ENCODE measurements around the gene LSP1. TPM values are rescaled to one million over a fixed set of nuclear protein-coding genes. Genes with fewer than 3 reads are reported as not detected.

The LSP1 gene
- total RNA-seq, 1 donor from 2014 or later = 2.5 TPM

DNA sequence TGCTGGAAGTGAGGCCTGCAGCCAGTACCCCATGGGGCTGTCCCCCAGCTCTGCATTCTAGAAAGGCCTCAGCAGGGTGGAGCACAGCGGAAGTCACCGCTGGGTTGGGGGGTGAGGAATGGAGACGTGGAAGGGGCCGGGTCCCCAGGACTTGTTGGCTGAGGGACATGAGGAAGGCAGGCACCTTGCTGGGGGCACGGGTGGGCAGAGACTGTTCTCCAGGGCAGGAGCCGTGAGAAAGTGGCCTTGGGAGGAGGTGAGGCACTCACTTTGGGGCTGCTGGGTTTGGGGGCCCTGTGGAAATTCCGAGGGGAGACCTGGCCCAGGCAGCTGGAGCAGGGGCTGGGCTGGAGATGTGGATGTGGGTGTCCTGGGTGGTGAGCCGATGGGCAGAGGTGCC, 9.1 kb upstream of the LSP1 start:
- no peak for DNase-seq
- Mint-ChIP-seq H3K9me3 (ENCODE audit: unreplicated experiment) (peaks cover 10% of the 10 kb centered on the region), H3K27me3 (ENCODE audit: unreplicated experiment) (peaks cover 9% of the 10 kb centered on the region), H3K4me1 (ENCODE audit: low read depth, unreplicated experiment) (peaks cover 6% of the 10 kb centered on the region), H3K36me3 (ENCODE audit: unreplicated experiment) (no peaks in the 10 kb centered on the region), H3K27ac (ENCODE audit: unreplicated experiment) (no peak overlapping the region), H3K4me3 (ENCODE audit: unreplicated experiment) (no peak overlapping the region)
- TF ChIP-seq CTCF (IDR thresholded peaks at IDR 0.05; ENCODE audit: partially characterized antibody, unreplicated experiment) = no peak

GRCh38 chr11:1844221-1845094, 8.4 kb upstream of the LSP1 start:
- no peak for DNase-seq
- Mint-ChIP-seq H3K36me3 (ENCODE audit: unreplicated experiment) (no peaks in the 10 kb centered on the region), H3K27ac (ENCODE audit: unreplicated experiment) (no peak overlapping the region), H3K4me3 (ENCODE audit: unreplicated experiment) (peak overlapping the region; percentile 0), H3K4me1 (ENCODE audit: low read depth, unreplicated experiment) (peaks cover 6% of the 10 kb centered on the region), H3K27me3 (ENCODE audit: unreplicated experiment) (peaks cover 9% of the 10 kb centered on the region), H3K9me3 (ENCODE audit: unreplicated experiment) (peaks cover 10% of the 10 kb centered on the region)
- TF ChIP-seq CTCF (IDR thresholded peaks at IDR 0.05; ENCODE audit: partially characterized antibody, unreplicated experiment) = no peak

DNA sequence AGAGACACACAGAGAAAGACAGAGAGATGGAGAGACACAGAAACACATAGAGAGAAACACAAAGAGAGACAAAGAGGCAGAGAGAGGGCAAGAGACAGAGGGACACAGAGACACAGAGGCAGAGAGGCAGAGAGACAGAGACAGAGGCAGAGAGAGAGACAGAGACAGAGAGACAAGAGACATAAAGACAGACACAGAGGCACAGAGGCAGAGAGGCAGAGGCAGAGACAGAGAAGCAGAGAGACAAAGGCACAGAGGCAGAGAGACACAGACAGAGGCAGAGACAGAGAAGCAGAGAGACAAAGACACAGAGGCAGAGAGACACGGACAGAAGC, 7.8 kb upstream of the LSP1 start:
- peak overlapping the region; percentile 0 for H3K4me3 Mint-ChIP-seq (ENCODE audit: unreplicated experiment)
- H3K9me3 Mint-ChIP-seq (ENCODE audit: unreplicated experiment) = peaks cover 10% of the 10 kb centered on the region
- no peak for TF ChIP-seq CTCF (IDR thresholded peaks at IDR 0.05; ENCODE audit: partially characterized antibody, unreplicated experiment)
- peaks cover 11% of the 10 kb centered on the region for H3K27me3 Mint-ChIP-seq (ENCODE audit: unreplicated experiment)
- H3K36me3 Mint-ChIP-seq (ENCODE audit: unreplicated experiment) = no peaks in the 10 kb centered on the region
- H3K27ac Mint-ChIP-seq (ENCODE audit: unreplicated experiment) = no peak overlapping the region
- H3K4me1 Mint-ChIP-seq (ENCODE audit: low read depth, unreplicated experiment) = peaks cover 6% of the 10 kb centered on the region
- DNase-seq = no peak

- Mint-ChIP-seq H3K27ac (ENCODE audit: unreplicated experiment) (no peak overlapping the region), H3K9me3 (ENCODE audit: unreplicated experiment) (peaks cover 13% of the 10 kb centered on the region), H3K36me3 (ENCODE audit: unreplicated experiment) (no peaks in the 10 kb centered on the region), H3K4me1 (ENCODE audit: low read depth, unreplicated experiment) (peaks cover 6% of the 10 kb centered on the region), H3K4me3 (ENCODE audit: unreplicated experiment) (no peak overlapping the region), H3K27me3 (ENCODE audit: unreplicated experiment) (peaks cover 11% of the 10 kb centered on the region)
- no peak for TF ChIP-seq CTCF (IDR thresholded peaks at IDR 0.05; ENCODE audit: partially characterized antibody, unreplicated experiment)
- no peak for DNase-seq
Measured at GRCh38 chr11:1845561-1846452, 7.1 kb upstream of the LSP1 start.

All from glutamatergic neuron (in vitro differentiated cells).